ENCODE data around the gene MPND.

MPND gene

DNA sequence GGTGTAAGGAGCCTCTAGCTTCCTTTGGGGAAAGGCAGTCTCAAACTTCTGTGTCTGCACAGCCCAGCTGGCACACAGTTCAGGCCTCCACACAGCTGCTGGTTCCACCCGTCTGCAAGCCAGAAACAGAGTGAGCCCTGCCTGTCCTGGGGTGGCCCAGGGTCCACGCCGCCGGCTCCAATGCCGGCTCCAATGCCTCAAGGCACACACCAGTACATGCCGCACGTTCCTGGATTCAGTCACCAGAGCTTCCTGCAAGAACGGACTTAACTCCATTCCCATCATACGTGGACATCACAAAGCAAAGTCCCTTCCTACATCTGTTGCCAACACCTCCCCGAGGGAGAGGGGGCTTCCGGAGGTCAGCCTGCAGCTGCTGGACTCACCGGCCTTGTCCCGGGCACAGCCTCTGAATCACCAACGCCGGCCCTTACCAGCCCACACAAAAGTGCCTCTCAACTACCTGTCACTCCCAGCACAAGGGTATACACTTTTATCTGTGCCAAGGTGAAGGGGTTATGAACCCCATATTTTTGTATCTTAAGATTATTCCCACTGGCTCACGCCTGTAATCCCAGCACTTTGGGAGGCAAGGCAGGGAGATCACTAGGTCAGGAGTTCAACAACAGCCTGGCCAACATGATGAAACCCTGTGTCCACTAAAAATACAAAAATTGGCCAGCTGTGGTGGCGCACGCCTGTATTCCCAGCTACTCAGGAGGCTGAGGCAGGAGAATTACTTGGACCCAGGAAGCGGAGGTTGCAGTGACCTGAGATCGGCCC, 48.5 kb downstream of the MPND start:
- Histone ChIP-seq H3K18ac (ENCODE audit: low read depth in 1 of 2, low read length in 2 of 2) (peak overlapping the region; percentile 16 to 46), H2BK5ac (ENCODE audit: low read depth, low read length, poor library complexity, severe bottlenecking) (no peak overlapping the region)
- 63% methylated on average over 18 of the region's 20 CpGs for WGBS

DNA sequence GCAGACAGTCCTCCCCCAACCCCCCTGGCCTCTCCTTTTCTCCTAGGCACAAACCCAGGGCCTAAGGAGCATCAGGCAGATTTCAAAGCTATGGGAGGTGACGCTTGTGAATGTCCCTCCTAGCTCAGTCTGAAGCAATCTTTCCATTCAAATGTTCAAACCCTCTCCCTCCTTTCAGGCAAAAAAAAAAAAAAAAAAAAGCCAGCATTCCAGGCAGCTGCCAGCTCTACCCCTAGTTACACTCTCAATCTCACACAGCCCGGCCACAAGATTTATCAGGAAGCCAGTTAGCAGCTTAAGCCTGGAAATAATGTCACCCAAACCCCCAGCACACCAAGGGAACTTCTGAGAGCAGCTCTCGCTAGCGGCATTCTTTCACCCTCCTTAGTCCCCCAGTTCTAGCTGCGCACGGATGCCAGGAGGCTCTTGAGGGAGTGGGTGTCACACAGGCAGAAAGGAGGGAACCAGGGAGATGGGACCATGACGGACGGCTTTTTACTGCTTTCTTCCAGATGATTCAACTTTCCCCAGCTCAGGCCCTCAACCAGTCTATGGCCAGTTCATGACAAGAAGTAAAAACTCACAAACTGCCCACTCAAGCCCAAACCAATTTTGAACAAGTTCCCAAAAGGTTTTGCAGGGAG, 50.7 kb downstream of the MPND start:
- Histone ChIP-seq H3K79me1 (replicated peaks; ENCODE audit: low read length, poor library complexity, severe bottlenecking) (no peaks in the 10 kb centered on the region), H4K91ac (ENCODE audit: low read length) (no peak overlapping the region), H3K9me3 (ENCODE audit: control insufficient read depth, low read length) (no peaks in the 10 kb centered on the region), H3K4me1 (ENCODE audit: control insufficient read depth, insufficient read depth, low read depth, low read length) (peaks cover 45% of the 10 kb centered on the region), H4K8ac (ENCODE audit: low read length) (no peak overlapping the region), H3K23ac (ENCODE audit: low read length in 2 of 2) (no peak overlapping the region), H3K14ac (ENCODE audit: low read length in 2 of 2) (no peak overlapping the region), H2AFZ (ENCODE audit: low read depth, low read length) (no peak overlapping the region), H3K27me3 (ENCODE audit: control insufficient read depth in 1 of 2, insufficient read depth in 1 of 2, low read length in 2 of 2) (no peaks in the 10 kb centered on the region), H2BK12ac (ENCODE audit: low read length in 2 of 2) (no peak overlapping the region), H3K4me2 (ENCODE audit: low read length, poor library complexity, severe bottlenecking) (no peak overlapping the region), H3K4ac (ENCODE audit: low read depth in 1 of 2, low read length in 2 of 2) (no peak overlapping the region), H2BK120ac (ENCODE audit: low read depth, low read length) (no peak overlapping the region), H3K18ac (ENCODE audit: low read depth in 1 of 2, low read length in 2 of 2) (no peak overlapping the region), H2BK5ac (ENCODE audit: low read depth, low read length, poor library complexity, severe bottlenecking) (peak overlapping the region; percentile 10), H2BK15ac (ENCODE audit: low read depth, poor library complexity, severe bottlenecking) (no peak overlapping the region), H3K36me3 (ENCODE audit: control insufficient read depth in 1 of 2, insufficient read depth in 2 of 2, low read depth in 1 of 2, low read length in 2 of 2) (peaks cover 33 to 49% of the 10 kb centered on the region in 2 experiments), H2AK5ac (ENCODE audit: low read length, severe bottlenecking) (peak overlapping the region; percentile 39), H3K4me3 (ENCODE audit: insufficient read depth in 1 of 2, low read depth in 1 of 2, low read length in 2 of 2) (peak overlapping the region in 1 of 2 experiments; percentile 55), H3K9ac (ENCODE audit: low read length) (peak overlapping the region; percentile 77), H3K27ac (ENCODE audit: low read length, poor library complexity, severe bottlenecking) (no peak overlapping the region)
- peak; percentile 58 for DNase-seq
- 59% methylated on average over 7 of the region's 8 CpGs for WGBS

More for the DNA sequence above, 48.5 kb downstream of the MPND start:
- no peak overlapping the region for H2BK12ac ChIP-seq (ENCODE audit: low read length in 2 of 2)
- H2BK120ac ChIP-seq (ENCODE audit: low read depth, low read length): no peak overlapping the region
- no peaks in the 10 kb centered on the region for H3K27me3 ChIP-seq (ENCODE audit: control insufficient read depth in 1 of 2, insufficient read depth in 1 of 2, low read length in 2 of 2)
- no peak overlapping the region for H3K14ac ChIP-seq (ENCODE audit: low read length in 2 of 2)
- H3K4me1 ChIP-seq (ENCODE audit: control insufficient read depth, insufficient read depth, low read depth, low read length): peaks cover 49% of the 10 kb centered on the region
- peaks cover 2% of the 10 kb centered on the region for H3K79me1 ChIP-seq (replicated peaks; ENCODE audit: low read length, poor library complexity, severe bottlenecking)
- H3K36me3 ChIP-seq (ENCODE audit: control insufficient read depth in 1 of 2, insufficient read depth in 2 of 2, low read depth in 1 of 2, low read length in 2 of 2): peaks cover 34 to 39% of the 10 kb centered on the region in 2 experiments
- no peak overlapping the region for H2BK15ac ChIP-seq (ENCODE audit: low read depth, poor library complexity, severe bottlenecking)
- H3K9ac ChIP-seq (ENCODE audit: low read length): peak overlapping the region; percentile 82
- H3K4me3 ChIP-seq (ENCODE audit: insufficient read depth in 1 of 2, low read depth in 1 of 2, low read length in 2 of 2): peak overlapping the region in 1 of 2 experiments; percentile 62
- no peaks in the 10 kb centered on the region for H3K9me3 ChIP-seq (ENCODE audit: control insufficient read depth, low read length)
- H3K4ac ChIP-seq (ENCODE audit: low read depth in 1 of 2, low read length in 2 of 2): peak overlapping the region in 1 of 2 experiments; percentile 59
- no peak overlapping the region for H3K23ac ChIP-seq (ENCODE audit: low read length in 2 of 2)
- peak; percentile 70 for DNase-seq
- H2AK5ac ChIP-seq (ENCODE audit: low read length, severe bottlenecking): peak overlapping the region; percentile 28
- H2AFZ ChIP-seq (ENCODE audit: low read depth, low read length): no peak overlapping the region
- peak overlapping the region; percentile 85 for H3K27ac ChIP-seq (ENCODE audit: low read length, poor library complexity, severe bottlenecking)
- no peak overlapping the region for H3K4me2 ChIP-seq (ENCODE audit: low read length, poor library complexity, severe bottlenecking)
- H4K8ac ChIP-seq (ENCODE audit: low read length): peak overlapping the region; percentile 54
- peak overlapping the region; percentile 36 for H4K91ac ChIP-seq (ENCODE audit: low read length)

DNA sequence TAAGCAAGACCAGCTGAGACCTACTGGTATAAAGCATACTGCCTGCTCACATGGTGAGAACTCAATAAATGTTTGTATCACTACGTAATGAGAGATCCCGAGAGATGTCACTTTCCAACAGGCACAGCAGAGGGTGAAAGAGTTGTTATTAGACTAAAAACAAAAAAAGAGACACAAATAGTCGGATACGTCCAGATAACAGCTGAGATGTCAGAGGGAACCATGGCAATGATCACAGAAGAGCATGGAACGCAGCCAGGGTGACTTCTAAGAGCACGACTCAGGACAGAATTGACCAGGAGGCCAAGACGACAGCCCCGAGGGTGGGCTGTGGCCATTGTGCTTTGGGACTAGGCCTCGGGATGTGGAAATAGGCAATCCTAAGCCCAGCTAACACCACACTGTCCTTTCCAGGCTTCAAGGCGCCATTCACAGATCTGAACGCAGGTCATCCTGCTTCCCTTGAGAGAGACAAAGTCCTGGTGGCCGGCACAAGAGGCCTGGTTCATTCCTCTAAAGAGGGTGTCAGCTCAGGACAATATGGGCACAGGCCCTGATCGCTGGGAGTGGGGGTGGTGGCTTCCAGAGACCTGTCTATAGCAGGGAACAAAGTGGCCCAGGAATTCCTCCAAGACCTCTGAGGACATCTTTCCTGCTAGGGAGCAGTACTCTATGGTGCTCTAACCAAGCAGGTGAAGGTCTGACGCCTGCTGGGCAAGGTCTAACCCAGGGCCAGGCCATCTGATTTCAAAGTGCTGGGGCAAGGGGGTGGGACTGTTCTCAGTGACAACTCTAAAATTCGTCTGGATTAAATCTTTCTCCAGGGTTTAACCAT, 53.8 kb downstream of the MPND start:
- WGBS: 94% methylated on average over 14 of the region's 15 CpGs
- H3K27me3 ChIP-seq (ENCODE audit: control insufficient read depth in 1 of 2, insufficient read depth in 1 of 2, low read length in 2 of 2): no peaks in the 10 kb centered on the region
- H3K4me1 ChIP-seq (ENCODE audit: control insufficient read depth, insufficient read depth, low read depth, low read length): peaks cover 17% of the 10 kb centered on the region
- H4K8ac ChIP-seq (ENCODE audit: low read length): no peak overlapping the region
- H2BK5ac ChIP-seq (ENCODE audit: low read depth, low read length, poor library complexity, severe bottlenecking): no peak overlapping the region
- peaks cover 28 to 44% of the 10 kb centered on the region in 2 experiments for H3K36me3 ChIP-seq (ENCODE audit: control insufficient read depth in 1 of 2, insufficient read depth in 2 of 2, low read depth in 1 of 2, low read length in 2 of 2)
- H3K4ac ChIP-seq (ENCODE audit: low read depth in 1 of 2, low read length in 2 of 2): no peak overlapping the region
- H3K4me3 ChIP-seq (ENCODE audit: insufficient read depth in 1 of 2, low read depth in 1 of 2, low read length in 2 of 2): peak overlapping the region in 1 of 2 experiments; percentile 62
- H3K14ac ChIP-seq (ENCODE audit: low read length in 2 of 2): no peak overlapping the region
- H2AFZ ChIP-seq (ENCODE audit: low read depth, low read length): no peak overlapping the region
- no peaks in the 10 kb centered on the region for H3K9me3 ChIP-seq (ENCODE audit: control insufficient read depth, low read length)
- H2BK120ac ChIP-seq (ENCODE audit: low read depth, low read length): no peak overlapping the region
- peak overlapping the region; percentile 68 for H3K9ac ChIP-seq (ENCODE audit: low read length)
- no peak overlapping the region for H3K4me2 ChIP-seq (ENCODE audit: low read length, poor library complexity, severe bottlenecking)
- peak overlapping the region in 1 of 2 experiments; percentile 50 for H3K23ac ChIP-seq (ENCODE audit: low read length in 2 of 2)
- no peak overlapping the region for H2BK12ac ChIP-seq (ENCODE audit: low read length in 2 of 2)
- H2AK5ac ChIP-seq (ENCODE audit: low read length, severe bottlenecking): no peak overlapping the region
- no peaks in the 10 kb centered on the region for H3K79me1 ChIP-seq (replicated peaks; ENCODE audit: low read length, poor library complexity, severe bottlenecking)
- no peak overlapping the region for H3K27ac ChIP-seq (ENCODE audit: low read length, poor library complexity, severe bottlenecking)
- H4K91ac ChIP-seq (ENCODE audit: low read length): no peak overlapping the region
- H2BK15ac ChIP-seq (ENCODE audit: low read depth, poor library complexity, severe bottlenecking): no peak overlapping the region
- no peak for DNase-seq
- H3K18ac ChIP-seq (ENCODE audit: low read depth in 1 of 2, low read length in 2 of 2): no peak overlapping the region

All from mesenchymal stem cell (in vitro differentiated cells and primary cell).